Osteocyte (in vitro differentiated cells): ENCODE data around the gene OCSTAMP. TPM values are rescaled to one million over a fixed set of nuclear protein-coding genes. Genes with fewer than 3 reads are reported as not detected.

Experiments
- DNase-seq: peaks from one replicate; pipeline ENCODE4 v3.0.0; 2021; ENCODE audit warnings: mixed read lengths; ENCODE audit not compliant: unreplicated experiment; ENCODE audit errors: extremely low spot score
- H3K27ac Mint-ChIP-seq: one replicate; pipeline ENCODE4 v1.8.0; 2021; ENCODE audit warnings: mild to moderate bottlenecking, mixed read lengths; ENCODE audit not compliant: unreplicated experiment
- H3K27me3 Mint-ChIP-seq: one replicate; pipeline ENCODE4 v1.8.0; 2021; ENCODE audit warnings: mixed read lengths; ENCODE audit not compliant: unreplicated experiment
- H3K36me3 Mint-ChIP-seq: one replicate; pipeline ENCODE4 v1.8.0; 2021; ENCODE audit warnings: mixed read lengths; ENCODE audit not compliant: unreplicated experiment
- H3K4me1 Mint-ChIP-seq: one replicate; pipeline ENCODE4 v1.8.0; 2021; ENCODE audit warnings: mixed read lengths; ENCODE audit not compliant: unreplicated experiment
- H3K4me3 Mint-ChIP-seq: one replicate; pipeline ENCODE4 v1.8.0; 2021; ENCODE audit warnings: mild to moderate bottlenecking, moderate library complexity, mixed read lengths; ENCODE audit not compliant: unreplicated experiment
- H3K9me3 Mint-ChIP-seq: one replicate; pipeline ENCODE4 v1.8.0; 2021; ENCODE audit warnings: mixed read lengths; ENCODE audit not compliant: unreplicated experiment
- CTCF ChIP-seq: fragments of 200-600 bp; sonication (generic); IDR thresholded peaks from 2 replicates; pipeline ENCODE4 v1.5.0; 2021; ENCODE audit warnings: antibody characterized with exemption, mild to moderate bottlenecking, moderate library complexity
- long read RNA-seq: library from polyadenylated mRNA; unstranded; transcript quantifications from one replicate; pipeline ENCODE4 v2.0.0, GENCODE V29; 2021
- total RNA-seq: library from RNA; stranded (reverse); gene quantifications from 2 replicates; pipeline ENCODE4 v1.2.1, GENCODE V29; 2021

Gene OCSTAMP
- not detected in 2 replicates for total RNA-seq
- long read RNA-seq: 0 reads

- no peak within 1 kb of the TSS for H3K4me3 Mint-ChIP-seq
- TF ChIP-seq CTCF: no peak
- H3K36me3 Mint-ChIP-seq: no peaks in the 10 kb centered on the region
- no peaks in the 10 kb centered on the region for H3K9me3 Mint-ChIP-seq
- no peak within 1 kb of the TSS for H3K27ac Mint-ChIP-seq
- no peaks in the 10 kb centered on the region for H3K4me1 Mint-ChIP-seq
- no peak for DNase-seq
- no peaks in the 10 kb centered on the region for H3K27me3 Mint-ChIP-seq
Measured at GRCh38 chr20:46550461-46550860, at the start of gene OCSTAMP. Gene OCSTAMP (minus strand): TSS chr20:46550654. CDS start chr20:46550560, 94 bp downstream.

GRCh38 chr20:46599227-46599987 lies 49.0 kb upstream of the OCSTAMP start:
- Mint-ChIP-seq H3K4me1 (no peaks in the 10 kb centered on the region), H3K9me3 (no peaks in the 10 kb centered on the region), H3K27ac (no peak overlapping the region)

GRCh38 chr20:46595933-46596332 lies 45.5 kb upstream of the OCSTAMP start:
- no peak for TF ChIP-seq CTCF
- H3K27me3 Mint-ChIP-seq: peaks cover 26% of the 10 kb centered on the region
- no peak overlapping the region for H3K4me3 Mint-ChIP-seq
- no peak for DNase-seq
- no peaks in the 10 kb centered on the region for H3K4me1 Mint-ChIP-seq
- peaks cover 4% of the 10 kb centered on the region for H3K9me3 Mint-ChIP-seq
- H3K27ac Mint-ChIP-seq: no peak overlapping the region
- H3K36me3 Mint-ChIP-seq: no peaks in the 10 kb centered on the region

More at GRCh38 chr20:46599227-46599987, 49.0 kb upstream of the OCSTAMP start:
- DNase-seq: no peak
- H3K36me3 Mint-ChIP-seq: no peaks in the 10 kb centered on the region
- no peak for TF ChIP-seq CTCF
- no peak overlapping the region for H3K4me3 Mint-ChIP-seq
- peaks cover 24% of the 10 kb centered on the region for H3K27me3 Mint-ChIP-seq

GRCh38 chr20:46594725-46595124 lies 44.3 kb upstream of the OCSTAMP start:
- Mint-ChIP-seq H3K4me3 (no peak overlapping the region), H3K27ac (no peak overlapping the region), H3K4me1 (no peaks in the 10 kb centered on the region), H3K9me3 (peaks cover 4% of the 10 kb centered on the region), H3K36me3 (no peaks in the 10 kb centered on the region), H3K27me3 (peaks cover 24% of the 10 kb centered on the region)
- DNase-seq: no peak
- TF ChIP-seq CTCF: no peak

GRCh38 chr20:46592580-46593362 lies 42.3 kb upstream of the OCSTAMP start:
- Mint-ChIP-seq H3K4me3 (no peak overlapping the region), H3K4me1 (no peaks in the 10 kb centered on the region), H3K9me3 (peaks cover 4% of the 10 kb centered on the region), H3K36me3 (no peaks in the 10 kb centered on the region), H3K27ac (no peak overlapping the region), H3K27me3 (peaks cover 17% of the 10 kb centered on the region)
- no peak for DNase-seq
- TF ChIP-seq CTCF: no peak
